NAMALWA (cell line): ENCODE measurements around the gene MACROD2.

ENCODE experiments used
- DNase-seq: peaks from one replicate; pipeline ENCODE4 v3.0.0-alpha.2; 2015; ENCODE audit warnings: low spot score

MACROD2 gene

DNA sequence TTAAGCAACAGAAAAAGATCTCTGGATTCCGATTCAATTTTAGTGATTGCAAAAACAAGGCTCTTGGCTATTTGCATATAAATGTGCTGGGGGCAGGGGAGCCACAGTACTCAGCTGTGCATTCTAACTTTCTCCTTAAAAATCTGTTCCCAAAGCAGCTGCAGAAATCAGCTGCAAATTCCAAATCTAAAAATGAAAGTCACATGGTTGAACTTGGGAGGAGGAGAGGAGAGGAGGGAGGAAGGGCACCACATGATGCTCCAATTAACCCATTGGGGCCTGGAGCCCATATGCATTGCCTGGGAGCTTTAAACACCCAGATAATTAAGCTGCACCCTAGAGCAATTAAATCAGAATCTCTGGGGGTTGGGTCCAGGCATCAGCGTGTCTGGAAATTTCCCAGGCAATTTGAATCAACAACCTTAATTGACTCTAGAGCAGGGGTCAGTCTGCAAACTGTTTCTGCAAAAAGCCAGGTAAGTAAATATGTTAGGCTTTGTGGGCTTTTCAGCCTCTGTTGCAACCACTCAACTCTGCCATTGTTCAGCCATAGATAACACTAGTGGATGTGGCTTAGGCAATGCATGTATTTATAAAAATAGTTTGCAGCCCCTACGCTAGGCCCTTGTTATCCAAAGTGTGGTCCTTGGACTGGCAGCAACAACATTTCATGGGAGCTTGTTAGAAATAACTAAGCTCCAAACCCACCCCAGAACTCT is 2069.8 kb downstream of the MACROD2 start:
- DNase-seq = no peak

GRCh38 chr20:16066571-16066970 is 2071.3 kb downstream of the MACROD2 start:
- DNase-seq = no peak

DNA sequence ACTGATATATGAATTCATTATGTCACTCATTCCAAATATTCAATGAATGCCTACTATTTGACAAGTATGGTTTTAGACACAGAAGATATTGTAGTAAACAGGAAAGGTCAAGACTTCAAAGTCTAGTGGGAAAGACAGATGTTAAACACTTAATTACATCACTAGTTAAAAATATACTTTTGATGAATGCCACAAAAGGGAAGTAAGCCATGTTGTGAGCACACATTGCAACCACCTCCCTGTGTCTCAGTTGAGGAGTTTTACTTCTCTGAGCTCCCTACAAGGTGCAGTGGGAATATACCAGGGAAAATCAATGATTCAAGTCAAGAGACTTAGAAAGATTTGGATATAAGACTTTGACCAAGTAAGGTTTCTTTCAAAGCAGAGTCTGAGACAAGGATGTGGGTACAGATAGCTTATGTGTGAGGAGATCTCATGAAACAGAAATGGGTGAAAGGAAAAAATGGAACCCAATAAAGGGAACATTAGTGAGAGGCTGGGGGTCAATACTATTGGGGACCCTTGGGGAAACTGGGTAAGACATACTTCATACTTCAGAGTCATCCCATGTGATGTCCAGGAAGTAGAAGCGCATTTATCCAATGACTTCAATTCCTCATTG is 2074.2 kb downstream of the MACROD2 start:
- peak; percentile 37 for DNase-seq

DNA sequence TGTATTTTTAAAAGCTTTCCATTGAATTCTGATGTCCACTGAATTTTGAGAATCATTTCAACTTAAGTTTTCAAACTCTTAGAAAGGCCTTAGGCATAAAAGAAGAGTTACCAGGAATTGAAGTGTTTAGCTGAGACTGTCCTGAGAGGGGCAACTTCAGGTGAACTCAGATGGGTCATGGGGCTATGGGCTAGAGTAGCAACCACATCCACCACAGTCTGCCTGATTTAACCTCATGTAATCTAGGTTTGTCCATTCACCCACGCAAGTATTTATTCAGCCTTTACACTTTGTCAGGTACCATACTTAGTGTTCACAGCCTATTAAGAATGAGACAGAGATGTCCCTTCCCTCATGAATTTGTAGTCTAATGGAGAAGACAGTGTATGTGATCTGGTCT is 2076.9 kb downstream of the MACROD2 start:
- no peak for DNase-seq

GRCh38 chr20:16078172-16078898 is 2083.0 kb downstream of the MACROD2 start:
- no peak for DNase-seq

- no peak for DNase-seq
These were observed 2086.1 kb downstream of the MACROD2 start for GRCh38 chr20:16081421-16081820.

GRCh38 chr20:16082051-16082550 is 2086.8 kb downstream of the MACROD2 start:
- no peak for DNase-seq

- DNase-seq = no peak
These were observed 2088.4 kb downstream of the MACROD2 start for GRCh38 chr20:16083639-16084280.

DNA sequence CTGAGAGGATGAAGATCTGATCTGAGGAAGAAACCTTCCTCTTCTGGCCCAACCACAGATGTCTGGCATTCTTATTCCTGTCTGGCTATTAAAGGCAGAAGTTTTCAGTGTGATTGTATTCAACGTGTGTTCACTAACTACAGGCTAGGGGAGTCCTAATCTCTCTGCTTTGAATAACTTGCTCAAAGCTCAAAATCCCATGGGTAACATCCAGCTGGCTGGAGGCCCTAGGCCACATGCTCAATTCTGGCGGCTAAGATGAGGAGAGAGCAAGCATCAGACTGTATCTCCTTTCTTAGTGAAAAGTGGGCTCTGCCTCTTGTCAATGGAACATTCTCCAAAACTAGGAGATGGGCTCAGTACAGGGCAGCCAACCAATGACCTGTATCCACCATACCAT is 2099.9 kb downstream of the MACROD2 start:
- DNase-seq = no peak

DNA sequence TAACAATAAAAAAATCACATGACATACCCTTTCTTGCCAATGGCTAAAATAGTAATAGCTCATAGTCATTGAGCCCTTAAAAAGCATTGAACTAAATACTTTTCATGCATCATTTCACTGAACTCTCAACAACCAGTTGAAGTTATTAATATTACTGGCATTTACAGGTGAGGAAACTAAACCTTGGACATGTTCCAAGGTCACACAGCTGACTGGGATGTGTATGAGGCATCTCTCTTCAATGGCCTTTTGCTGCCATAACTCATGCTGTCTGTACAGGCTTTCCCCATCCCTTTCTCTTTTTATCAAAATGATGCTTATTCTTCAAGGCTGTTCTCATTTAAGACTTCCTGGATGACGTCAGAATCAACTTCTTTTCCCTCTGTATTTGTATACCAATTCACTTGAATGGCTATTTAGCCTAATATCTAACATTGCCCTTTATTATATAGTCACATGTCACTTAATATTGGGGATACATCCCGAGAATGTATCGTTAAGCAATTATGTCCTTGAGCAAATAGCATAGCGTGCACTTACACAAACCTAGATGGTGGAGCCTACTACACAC is 2101.5 kb downstream of the MACROD2 start:
- no peak for DNase-seq

GRCh38 chr20:16097788-16098187 is 2102.5 kb downstream of the MACROD2 start:
- no peak for DNase-seq

DNA sequence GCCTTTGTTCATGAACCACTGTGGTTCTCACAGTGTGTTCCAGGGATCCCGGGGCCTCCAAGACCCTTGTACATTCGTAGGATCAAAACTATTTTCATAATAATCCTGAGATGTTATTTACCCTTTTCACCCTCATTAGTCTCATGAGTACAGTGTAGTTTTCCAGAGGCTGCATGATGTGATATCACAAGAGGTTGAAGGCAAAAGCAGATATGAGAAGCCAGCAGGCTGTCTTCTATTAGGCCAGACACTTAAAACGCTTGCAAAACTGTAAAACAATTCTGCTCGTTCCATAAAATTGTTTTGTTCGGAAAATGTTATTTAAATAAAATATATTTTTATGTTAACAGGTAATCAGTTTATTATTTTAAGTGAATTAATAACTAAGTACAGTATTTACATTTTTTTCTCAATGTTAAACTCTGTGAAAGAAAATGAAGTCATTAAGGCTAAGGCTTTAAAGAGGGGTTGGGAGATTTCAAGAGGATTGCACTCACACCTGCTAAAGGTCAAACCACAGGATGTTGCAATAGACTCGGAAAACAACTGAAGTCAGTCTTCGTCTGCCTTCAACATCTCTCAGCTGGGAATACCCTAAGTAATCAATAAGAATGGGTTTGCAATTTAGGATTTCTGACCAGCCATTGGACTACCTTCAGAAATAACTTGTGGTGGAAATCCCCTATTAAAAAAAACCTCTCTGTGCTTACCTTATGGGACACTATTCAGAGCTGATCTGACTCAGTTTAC is 2103.7 kb downstream of the MACROD2 start:
- DNase-seq = no peak

DNA sequence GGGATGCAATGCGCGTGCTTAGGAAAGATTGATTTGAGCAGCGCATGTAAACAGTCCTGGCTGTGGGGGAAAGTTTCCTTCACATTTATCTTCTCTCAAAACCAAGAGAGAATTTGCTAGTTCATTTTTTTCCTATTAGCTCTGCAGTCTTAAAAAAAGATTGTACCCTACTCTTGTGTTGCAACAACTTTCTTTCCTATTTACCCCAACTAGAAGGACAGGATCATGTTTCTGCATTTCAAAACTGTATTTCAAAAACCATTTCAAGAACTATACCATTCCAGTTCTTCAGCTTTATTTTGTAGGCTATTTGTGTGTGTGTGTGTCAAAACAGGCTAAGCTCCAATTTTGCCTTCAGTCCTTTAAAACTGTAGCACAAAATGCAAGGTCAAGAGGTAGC is 2104.8 kb downstream of the MACROD2 start:
- no peak for DNase-seq

GRCh38 chr20:16100767-16101166 is 2105.5 kb downstream of the MACROD2 start:
- DNase-seq = no peak
